Measurements from ENCODE around the gene TEX53. TPM values are rescaled to one million over a fixed set of nuclear protein-coding genes. Genes with fewer than 3 reads are reported as not detected.

TEX53 gene
- total RNA-seq, 1 experiment from 2014 or later = not detected

DNA sequence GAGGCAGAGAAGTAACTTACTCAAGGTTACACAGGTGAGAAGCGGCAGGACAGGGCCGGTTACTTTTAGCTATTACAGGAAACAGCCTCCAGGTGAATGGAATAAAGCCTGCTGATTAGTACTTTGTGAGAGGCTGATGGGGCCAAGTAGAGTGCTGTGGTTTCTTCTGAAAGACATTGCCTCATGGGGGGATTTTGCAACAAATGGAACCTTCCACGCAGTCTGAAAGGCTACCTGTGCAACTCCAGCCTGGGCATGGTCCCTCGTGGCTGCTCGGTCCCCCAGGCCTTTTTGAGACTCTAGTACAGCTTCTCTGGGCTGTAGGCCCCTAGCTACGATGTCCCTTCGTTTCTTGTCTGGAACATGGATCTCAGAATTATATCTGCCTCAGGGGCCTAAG is 44.5 kb downstream of the TEX53 start:
- DNase-seq (ENCODE audit: low spot score) (no peak), ATAC-seq (peak; percentile 9)
- Mint-ChIP-seq H3K27ac (peak overlapping the region; percentile 3; the same call in 1 of the 2 replicates), H3K9me3 (no peaks in the 10 kb centered on the region), H3K36me3 (peaks cover 5% of the 10 kb centered on the region), H3K4me3 (peak overlapping the region; percentile 70), H3K4me1 (peaks cover 25% of the 10 kb centered on the region), H3K27me3 (ENCODE audit: low read depth) (peaks cover 22% of the 10 kb centered on the region)
- TF ChIP-seq RORB (CRISPR knock-in tag; IDR thresholded peaks at IDR 0.05) (no peak), NR1H2 (CRISPR knock-in tag; IDR thresholded peaks at IDR 0.05) (no peak), ZNF219 (CRISPR knock-in tag; IDR thresholded peaks at IDR 0.05; ENCODE audit: borderline replicate concordance) (no peak), SP1 (CRISPR knock-in tag; conservative IDR thresholded peaks at IDR 0.05) (no peak), TEAD1 (CRISPR knock-in tag; IDR thresholded peaks at IDR 0.05) (no peak), ZNF121 (CRISPR knock-in tag; IDR thresholded peaks at IDR 0.05) (no peak), NFYB (CRISPR knock-in tag; conservative IDR thresholded peaks at IDR 0.05; ENCODE audit: low read depth) (no peak), JAZF1 (CRISPR knock-in tag; IDR thresholded peaks at IDR 0.05) (no peak)
- TF ChIP-seq, protein P1, sequence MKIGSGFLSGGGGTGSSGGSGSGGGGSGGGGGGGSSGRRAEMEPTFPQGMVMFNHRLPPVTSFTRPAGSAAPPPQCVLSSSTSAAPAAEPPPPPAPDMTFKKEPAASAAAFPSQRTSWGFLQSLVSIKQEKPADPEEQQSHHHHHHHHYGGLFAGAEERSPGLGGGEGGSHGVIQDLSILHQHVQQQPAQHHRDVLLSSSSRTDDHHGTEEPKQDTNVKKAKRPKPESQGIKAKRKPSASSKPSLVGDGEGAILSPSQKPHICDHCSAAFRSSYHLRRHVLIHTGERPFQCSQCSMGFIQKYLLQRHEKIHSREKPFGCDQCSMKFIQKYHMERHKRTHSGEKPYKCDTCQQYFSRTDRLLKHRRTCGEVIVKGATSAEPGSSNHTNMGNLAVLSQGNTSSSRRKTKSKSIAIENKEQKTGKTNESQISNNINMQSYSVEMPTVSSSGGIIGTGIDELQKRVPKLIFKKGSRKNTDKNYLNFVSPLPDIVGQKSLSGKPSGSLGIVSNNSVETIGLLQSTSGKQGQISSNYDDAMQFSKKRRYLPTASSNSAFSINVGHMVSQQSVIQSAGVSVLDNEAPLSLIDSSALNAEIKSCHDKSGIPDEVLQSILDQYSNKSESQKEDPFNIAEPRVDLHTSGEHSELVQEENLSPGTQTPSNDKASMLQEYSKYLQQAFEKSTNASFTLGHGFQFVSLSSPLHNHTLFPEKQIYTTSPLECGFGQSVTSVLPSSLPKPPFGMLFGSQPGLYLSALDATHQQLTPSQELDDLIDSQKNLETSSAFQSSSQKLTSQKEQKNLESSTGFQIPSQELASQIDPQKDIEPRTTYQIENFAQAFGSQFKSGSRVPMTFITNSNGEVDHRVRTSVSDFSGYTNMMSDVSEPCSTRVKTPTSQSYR (CRISPR knock-in tag; IDR thresholded peaks at IDR 0.05) = no peak
- TF ChIP-seq, protein P2, sequence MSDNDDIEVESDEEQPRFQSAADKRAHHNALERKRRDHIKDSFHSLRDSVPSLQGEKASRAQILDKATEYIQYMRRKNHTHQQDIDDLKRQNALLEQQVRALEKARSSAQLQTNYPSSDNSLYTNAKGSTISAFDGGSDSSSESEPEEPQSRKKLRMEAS (CRISPR knock-in tag; IDR thresholded peaks at IDR 0.05) = no peak
- TF ChIP-seq, protein P3, sequence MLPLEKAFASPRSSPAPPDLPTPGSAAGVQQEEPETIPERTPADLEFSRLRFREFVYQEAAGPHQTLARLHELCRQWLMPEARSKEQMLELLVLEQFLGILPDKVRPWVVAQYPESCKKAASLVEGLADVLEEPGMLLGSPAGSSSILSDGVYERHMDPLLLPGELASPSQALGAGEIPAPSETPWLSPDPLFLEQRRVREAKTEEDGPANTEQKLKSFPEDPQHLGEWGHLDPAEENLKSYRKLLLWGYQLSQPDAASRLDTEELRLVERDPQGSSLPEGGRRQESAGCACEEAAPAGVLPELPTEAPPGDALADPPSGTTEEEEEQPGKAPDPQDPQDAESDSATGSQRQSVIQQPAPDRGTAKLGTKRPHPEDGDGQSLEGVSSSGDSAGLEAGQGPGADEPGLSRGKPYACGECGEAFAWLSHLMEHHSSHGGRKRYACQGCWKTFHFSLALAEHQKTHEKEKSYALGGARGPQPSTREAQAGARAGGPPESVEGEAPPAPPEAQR (CRISPR knock-in tag; IDR thresholded peaks at IDR 0.05) = no peak
- ChIA-PET CTCF (interaction anchor here (1.0 to 4.4 kb wide), 5 partner anchors 36 to 207 kb away, joined by 3 to 34 read pairs (median 4); no protein-coding TSS in a partner anchor), POLR2A (interaction anchor here (3.2 kb wide), 1 partner anchor 25 kb away, joined by 13 read pairs; the partner anchor contains the start of gene ATP6V1G1)

DNA sequence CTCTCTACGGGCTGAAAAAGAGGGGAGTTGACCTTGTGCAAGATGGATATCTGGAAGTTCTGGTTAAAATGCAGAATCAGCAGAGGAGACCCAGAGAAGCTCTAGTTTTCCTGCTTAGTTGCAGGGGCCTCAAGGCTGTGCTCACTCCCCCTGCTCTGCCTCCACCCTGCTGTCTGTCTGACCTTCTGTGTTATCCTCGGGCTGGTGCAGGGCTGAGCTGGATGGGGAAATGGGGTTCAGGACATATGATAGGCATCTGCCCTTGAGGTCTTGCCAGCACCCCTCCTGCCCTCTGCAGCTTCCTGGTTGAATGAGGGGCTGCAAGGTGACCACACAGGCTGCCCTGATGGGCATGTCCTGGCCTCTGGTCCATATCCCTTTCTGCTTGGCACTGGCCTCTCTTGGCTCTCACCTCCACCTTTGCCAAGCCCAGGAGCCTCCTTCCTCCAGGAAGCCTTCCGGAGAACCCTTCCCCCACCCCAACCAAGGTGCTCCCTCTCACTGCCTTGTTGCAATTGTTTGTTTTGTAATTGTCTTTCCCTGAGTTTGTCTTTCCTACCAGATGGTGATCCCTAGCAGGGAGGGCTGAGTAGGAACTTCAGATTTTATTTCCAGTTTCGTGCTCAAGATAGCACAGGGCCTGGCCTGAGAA is 45.2 kb downstream of the TEX53 start:
- Mint-ChIP-seq H3K27ac (no peak overlapping the region; the same call in 1 of the 2 replicates), H3K4me3 (peak overlapping the region; percentile 70), H3K4me1 (peaks cover 25% of the 10 kb centered on the region), H3K36me3 (peaks cover 5% of the 10 kb centered on the region; the same call in 1 of the 2 replicates), H3K27me3 (ENCODE audit: low read depth) (peaks cover 22% of the 10 kb centered on the region), H3K9me3 (no peaks in the 10 kb centered on the region)
- POLR2A ChIA-PET = interaction anchor here (1.8 to 3.2 kb wide), 2 partner anchors 25 to 74 kb away, joined by 5 to 13 read pairs; partner anchors contain the start of gene ATP6V1G1
- CTCF ChIA-PET = interaction anchor here (0.7 to 4.4 kb wide), 7 partner anchors 25 to 207 kb away, joined by 3 to 34 read pairs (median 3); partner anchors contain the start of gene ATP6V1G1
- TF ChIP-seq RELA (CRISPR knock-in tag; IDR thresholded peaks at IDR 0.05; ENCODE audit: borderline replicate concordance) (no peak), ZNF263 (CRISPR knock-in tag; IDR thresholded peaks at IDR 0.05; ENCODE audit: low read depth) (peak; percentile 46; the same call in 1 of the 2 replicates), ZNF317 (CRISPR knock-in tag; IDR thresholded peaks at IDR 0.05; ENCODE audit: borderline replicate concordance, low read depth) (no peak), ZNF232 (CRISPR knock-in tag; IDR thresholded peaks at IDR 0.05) (no peak), NR3C1 (CRISPR knock-in tag; conservative IDR thresholded peaks at IDR 0.05; ENCODE audit: low read depth) (no peak)
- TF ChIP-seq, protein P2 (CRISPR knock-in tag; IDR thresholded peaks at IDR 0.05) = no peak
- TF ChIP-seq, protein P4, sequence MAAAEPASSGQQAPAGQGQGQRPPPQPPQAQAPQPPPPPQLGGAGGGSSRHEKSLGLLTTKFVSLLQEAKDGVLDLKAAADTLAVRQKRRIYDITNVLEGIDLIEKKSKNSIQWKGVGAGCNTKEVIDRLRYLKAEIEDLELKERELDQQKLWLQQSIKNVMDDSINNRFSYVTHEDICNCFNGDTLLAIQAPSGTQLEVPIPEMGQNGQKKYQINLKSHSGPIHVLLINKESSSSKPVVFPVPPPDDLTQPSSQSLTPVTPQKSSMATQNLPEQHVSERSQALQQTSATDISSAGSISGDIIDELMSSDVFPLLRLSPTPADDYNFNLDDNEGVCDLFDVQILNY (CRISPR knock-in tag; IDR thresholded peaks at IDR 0.05) = no peak
- ATAC-seq = peak; percentile 9; the same call in 1 of the 2 replicates
- DNase-seq (ENCODE audit: low spot score) = no peak

Data from WTC11 (cell line).